WERI-Rb-1 (cell line): Measurements from ENCODE around the gene TEX54.
A peak's percentile ranks its signal among the peaks of the same experiment; 100 is the strongest.
"Not testable (repeated sequence)": the region's sequence is repeated elsewhere in the genome, so short reads cannot be mapped to it uniquely, and the experiment has no call there.

Experiments used
- DNase-seq: peaks from one replicate; pipeline ENCODE4 v3.0.0-alpha.2; 2020
- H3K27ac ChIP-seq: fragments of 250-450 bp; sonication (Bioruptor Pico); 2 replicates; pipeline ENCODE4 v1.5.1; 2020; ENCODE audit warnings: mild to moderate bottlenecking, moderate library complexity
- H3K27me3 ChIP-seq: fragments of 250-450 bp; sonication (Bioruptor Pico); 2 replicates; pipeline ENCODE4 v1.5.1; 2021; ENCODE audit warnings: mild to moderate bottlenecking, low read depth, moderate library complexity; ENCODE audit not compliant: insufficient read depth, severe bottlenecking
- H3K36me3 ChIP-seq: fragments of 250-450 bp; sonication (Bioruptor Pico); 2 replicates; pipeline ENCODE4 v1.5.1; 2020; ENCODE audit warnings: mild to moderate bottlenecking, moderate library complexity
- H3K4me3 ChIP-seq: 2 replicates; pipeline ENCODE4 v1.5.1; 2011; ENCODE audit warnings: low read depth, mild to moderate bottlenecking, control low read depth, low read length
- H3K9me3 ChIP-seq: fragments of 250-450 bp; sonication (Bioruptor Pico); 2 replicates; pipeline ENCODE4 v1.5.1; 2021; ENCODE audit warnings: mild to moderate bottlenecking, moderate library complexity; ENCODE audit not compliant: severe bottlenecking
- CTCF ChIP-seq: IDR thresholded peaks from 2 replicates; pipeline ENCODE4 v1.5.1; 2011; ENCODE audit warnings: low read depth, mild to moderate bottlenecking, control low read depth, inconsistent platforms, low read length

Gene TEX54

GRCh38 chr11:62839050-62839945 is 6.7 kb upstream of the TEX54 start, which contains the start of gene WDR74:
Gene WDR74 (minus strand): TSS chr11:62839590. CDS start chr11:62839570, 20 bp downstream.
- peaks cover 27% of the 10 kb centered on the region for H3K36me3 ChIP-seq
- H3K4me3 ChIP-seq = peak within 1 kb of the TSS; percentile 83
- no peak for TF ChIP-seq CTCF

GRCh38 chr11:62835336-62835735 is 2.7 kb upstream of the TEX54 start:
- H3K4me3 ChIP-seq = no peak overlapping the region
- DNase-seq = no peak
- H3K9me3 ChIP-seq = no peaks in the 10 kb centered on the region
- peaks cover 40% of the 10 kb centered on the region for H3K36me3 ChIP-seq
- H3K27me3 ChIP-seq = no peaks in the 10 kb centered on the region
- no peak for TF ChIP-seq CTCF
- H3K27ac ChIP-seq = no peak overlapping the region

More at GRCh38 chr11:62839050-62839945, 6.7 kb upstream of the TEX54 start, which contains the start of gene WDR74:
- H3K27me3 ChIP-seq = peaks cover 4% of the 10 kb centered on the region
- peak within 1 kb of the TSS; percentile 98 for H3K27ac ChIP-seq
- no peaks in the 10 kb centered on the region for H3K9me3 ChIP-seq
- DNase-seq = peak; percentile 83

GRCh38 chr11:62831520-62832335 is 913 bp downstream of the TEX54 start, which contains the start of gene STX5:
Gene STX5 (minus strand): TSS chr11:62832051. CDS start chr11:62831243, 808 bp downstream.
- Histone ChIP-seq H3K36me3 (peaks cover 54% of the 10 kb centered on the region), H3K9me3 (no peaks in the 10 kb centered on the region), H3K4me3 (peak within 1 kb of the TSS; percentile 68), H3K27ac (peak within 1 kb of the TSS; percentile 85), H3K27me3 (no peaks in the 10 kb centered on the region)
- TF ChIP-seq CTCF = no peak
- peak; percentile 99 for DNase-seq

- H3K4me3 ChIP-seq = peak overlapping the region; percentile 68
- TF ChIP-seq CTCF = no peak
- H3K9me3 ChIP-seq = no peaks in the 10 kb centered on the region
- no peak for DNase-seq
- H3K27ac ChIP-seq = peak overlapping the region; percentile 85
- peaks cover 54% of the 10 kb centered on the region for H3K36me3 ChIP-seq
- no peaks in the 10 kb centered on the region for H3K27me3 ChIP-seq
These were observed 1.6 kb downstream of the TEX54 start for GRCh38 chr11:62830904-62831519.

GRCh38 chr11:62828130-62828529 is 4.5 kb downstream of the TEX54 start:
- H3K36me3 ChIP-seq = peaks cover 59% of the 10 kb centered on the region
- not testable (repeated sequence) for H3K4me3 ChIP-seq, H3K27ac ChIP-seq, DNase-seq, H3K9me3 ChIP-seq, H3K27me3 ChIP-seq

GRCh38 chr11:62823677-62824076 is 9.0 kb downstream of the TEX54 start:
- H3K36me3 ChIP-seq = peaks cover 74% of the 10 kb centered on the region

More at GRCh38 chr11:62823677-62824076, 9.0 kb downstream of the TEX54 start:
- no peak for DNase-seq
- Histone ChIP-seq H3K9me3 (no peaks in the 10 kb centered on the region), H3K27ac (no peak overlapping the region), H3K27me3 (no peaks in the 10 kb centered on the region), H3K4me3 (no peak overlapping the region)
- TF ChIP-seq CTCF = no peak
